Breast epithelium (tissue), 3 donors: Measurements from ENCODE around the gene ADARB2.

Experiments
- POLR2A ChIP-seq: fragments of 450-650 bp; IDR thresholded peaks from one replicate; pipeline ENCODE4 v1.6.1; 2016; ENCODE audit warnings: antibody characterized with exemption, mild to moderate bottlenecking, moderate library complexity
- TF ChIP-seq, protein P1 (sequence below), 3 donors: fragments of 450-650 bp; IDR thresholded peaks; one replicate each; pipeline ENCODE4 v1.5.1; 2016 to 2017; ENCODE audit warnings: antibody characterized with exemption in 3 of 3, mild to moderate bottlenecking in 3 of 3, moderate library complexity in 3 of 3

DNA sequence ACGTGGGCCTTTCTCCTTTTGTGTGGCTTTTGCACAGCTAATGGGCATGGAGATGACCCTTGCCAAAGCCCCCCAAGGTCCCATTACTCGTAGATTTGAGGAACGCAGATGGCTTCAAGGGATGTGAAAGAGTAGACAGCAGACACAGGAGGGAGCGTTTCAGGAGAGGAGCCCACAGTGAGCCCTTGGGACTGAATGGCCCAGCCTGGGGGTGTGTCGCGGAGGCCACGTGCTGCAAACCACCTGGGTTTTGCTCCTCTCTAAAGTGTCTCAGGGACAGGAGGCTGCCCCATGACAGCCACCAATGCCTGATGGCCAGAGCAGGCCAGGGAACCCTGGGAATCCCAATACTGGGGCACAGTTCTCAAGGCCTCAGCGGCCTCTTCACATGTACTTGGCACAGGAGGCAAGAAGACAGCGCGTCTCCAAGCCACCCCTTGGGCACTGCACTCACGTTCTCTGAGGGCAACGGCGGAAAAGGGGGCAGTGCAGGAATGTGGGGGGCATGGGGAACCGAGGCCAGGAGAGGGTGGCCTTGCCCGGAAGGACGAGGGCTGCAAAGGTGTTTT lies 495.9 kb downstream of the ADARB2 start:
- TF ChIP-seq, protein P1, sequence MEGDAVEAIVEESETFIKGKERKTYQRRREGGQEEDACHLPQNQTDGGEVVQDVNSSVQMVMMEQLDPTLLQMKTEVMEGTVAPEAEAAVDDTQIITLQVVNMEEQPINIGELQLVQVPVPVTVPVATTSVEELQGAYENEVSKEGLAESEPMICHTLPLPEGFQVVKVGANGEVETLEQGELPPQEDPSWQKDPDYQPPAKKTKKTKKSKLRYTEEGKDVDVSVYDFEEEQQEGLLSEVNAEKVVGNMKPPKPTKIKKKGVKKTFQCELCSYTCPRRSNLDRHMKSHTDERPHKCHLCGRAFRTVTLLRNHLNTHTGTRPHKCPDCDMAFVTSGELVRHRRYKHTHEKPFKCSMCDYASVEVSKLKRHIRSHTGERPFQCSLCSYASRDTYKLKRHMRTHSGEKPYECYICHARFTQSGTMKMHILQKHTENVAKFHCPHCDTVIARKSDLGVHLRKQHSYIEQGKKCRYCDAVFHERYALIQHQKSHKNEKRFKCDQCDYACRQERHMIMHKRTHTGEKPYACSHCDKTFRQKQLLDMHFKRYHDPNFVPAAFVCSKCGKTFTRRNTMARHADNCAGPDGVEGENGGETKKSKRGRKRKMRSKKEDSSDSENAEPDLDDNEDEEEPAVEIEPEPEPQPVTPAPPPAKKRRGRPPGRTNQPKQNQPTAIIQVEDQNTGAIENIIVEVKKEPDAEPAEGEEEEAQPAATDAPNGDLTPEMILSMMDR (IDR thresholded peaks at IDR 0.05) = no peak
- TF ChIP-seq POLR2A = no peak
